ENCODE results near the gene BRF1. TPM values are rescaled to one million over a fixed set of nuclear protein-coding genes. Genes with fewer than 3 reads are reported as not detected.

BRF1 gene
- total and polyA plus RNA-seq, 2 donors from 2014 or later, result 19.3 to 34.1 TPM

DNA sequence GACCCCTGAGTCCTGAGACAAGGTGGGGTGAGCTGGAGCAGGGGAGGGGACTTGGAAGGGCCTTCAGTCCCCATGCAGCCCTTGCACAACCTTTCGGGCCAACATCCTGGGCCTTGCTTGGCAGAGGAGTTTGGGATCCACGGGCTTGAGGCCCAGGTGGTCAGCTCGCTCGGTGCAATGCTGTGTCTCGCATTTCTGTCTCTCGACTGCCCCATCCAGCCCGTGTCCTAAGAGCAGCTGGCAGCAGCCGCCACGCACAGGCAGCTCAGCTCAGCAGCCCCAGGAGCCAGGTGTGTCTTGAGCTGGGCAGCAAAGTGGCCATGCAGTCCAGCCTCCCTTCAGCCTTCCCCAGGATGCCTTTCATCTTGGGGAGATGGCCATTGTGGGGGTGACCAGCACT lies 24.5 kb upstream of the BRF1 start:
- Histone ChIP-seq H3K4me1 (ENCODE audit: control insufficient read depth in 2 of 3, insufficient read depth in 2 of 3, low read depth in 1 of 3, low read length in 3 of 3) (peaks cover 0 to 16% (median 6%) of the 10 kb centered on the region in 3 donors), H3K9ac (ENCODE audit: low read length in 3 of 3) (no peak overlapping the region), H3K4me3 (ENCODE audit: low read length in 3 of 3) (no peak overlapping the region), H3K36me3 (ENCODE audit: control insufficient read depth in 2 of 3, insufficient read depth in 3 of 3, low read length in 3 of 3) (no peaks in the 10 kb centered on the region), H3K27ac (ENCODE audit: low read depth in 2 of 2, low read length in 2 of 2) (no peak overlapping the region), H3K27me3 (ENCODE audit: control insufficient read depth, insufficient read depth, low read length) (no peaks in the 10 kb centered on the region), H3K9me3 (ENCODE audit: control insufficient read depth in 2 of 3, insufficient read depth in 1 of 3, low read length in 3 of 3) (no peaks in the 10 kb centered on the region)
- FAIRE-seq, result no peak
- intact Hi-C loops (cut with DNase I), result no loop called here
- TF ChIP-seq, protein P1, sequence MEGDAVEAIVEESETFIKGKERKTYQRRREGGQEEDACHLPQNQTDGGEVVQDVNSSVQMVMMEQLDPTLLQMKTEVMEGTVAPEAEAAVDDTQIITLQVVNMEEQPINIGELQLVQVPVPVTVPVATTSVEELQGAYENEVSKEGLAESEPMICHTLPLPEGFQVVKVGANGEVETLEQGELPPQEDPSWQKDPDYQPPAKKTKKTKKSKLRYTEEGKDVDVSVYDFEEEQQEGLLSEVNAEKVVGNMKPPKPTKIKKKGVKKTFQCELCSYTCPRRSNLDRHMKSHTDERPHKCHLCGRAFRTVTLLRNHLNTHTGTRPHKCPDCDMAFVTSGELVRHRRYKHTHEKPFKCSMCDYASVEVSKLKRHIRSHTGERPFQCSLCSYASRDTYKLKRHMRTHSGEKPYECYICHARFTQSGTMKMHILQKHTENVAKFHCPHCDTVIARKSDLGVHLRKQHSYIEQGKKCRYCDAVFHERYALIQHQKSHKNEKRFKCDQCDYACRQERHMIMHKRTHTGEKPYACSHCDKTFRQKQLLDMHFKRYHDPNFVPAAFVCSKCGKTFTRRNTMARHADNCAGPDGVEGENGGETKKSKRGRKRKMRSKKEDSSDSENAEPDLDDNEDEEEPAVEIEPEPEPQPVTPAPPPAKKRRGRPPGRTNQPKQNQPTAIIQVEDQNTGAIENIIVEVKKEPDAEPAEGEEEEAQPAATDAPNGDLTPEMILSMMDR (IDR thresholded peaks at IDR 0.05; ENCODE audit: borderline replicate concordance, extremely low read depth, insufficient read depth), result no peak
- DNase-seq, result peak in 1 of 5 donors; percentile 43

DNA sequence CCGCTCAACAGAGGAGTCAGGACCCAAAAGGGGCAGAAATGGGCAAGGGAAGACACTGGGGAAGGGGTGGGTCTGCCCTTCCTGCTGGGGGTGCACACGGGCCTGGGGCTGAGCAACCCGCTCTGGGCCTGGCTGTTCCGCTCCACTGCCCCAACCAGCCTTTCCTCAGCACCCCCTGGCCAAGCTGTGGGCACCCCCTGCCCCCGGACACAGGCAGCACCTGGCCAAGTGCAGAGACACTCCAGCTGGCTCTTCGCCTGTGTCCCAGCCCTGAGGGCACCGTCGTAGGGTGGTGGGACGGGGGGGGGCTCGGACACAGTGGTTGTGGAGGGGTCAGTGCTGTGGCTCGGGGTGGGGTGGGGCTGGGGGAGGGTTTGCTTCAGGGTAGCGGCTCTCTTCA lies 24.1 kb upstream of the BRF1 start:
- peaks cover 0 to 12% (median 6%) of the 10 kb centered on the region in 3 donors for H3K4me1 ChIP-seq (ENCODE audit: control insufficient read depth in 2 of 3, insufficient read depth in 2 of 3, low read depth in 1 of 3, low read length in 3 of 3)
- no peak overlapping the region for H3K9ac ChIP-seq (ENCODE audit: low read length in 3 of 3)
- DNase-seq (no peak), FAIRE-seq (no peak)
- H3K4me3 ChIP-seq (ENCODE audit: low read length in 3 of 3), result no peak overlapping the region
- H3K9me3 ChIP-seq (ENCODE audit: control insufficient read depth in 2 of 3, insufficient read depth in 1 of 3, low read length in 3 of 3), result no peaks in the 10 kb centered on the region
- H3K27me3 ChIP-seq (ENCODE audit: control insufficient read depth, insufficient read depth, low read length), result no peaks in the 10 kb centered on the region
- H3K36me3 ChIP-seq (ENCODE audit: control insufficient read depth in 2 of 3, insufficient read depth in 3 of 3, low read length in 3 of 3), result no peaks in the 10 kb centered on the region
- no peak overlapping the region for H3K27ac ChIP-seq (ENCODE audit: low read depth in 2 of 2, low read length in 2 of 2)
- TF ChIP-seq, protein P1 (IDR thresholded peaks at IDR 0.05; ENCODE audit: borderline replicate concordance, extremely low read depth, insufficient read depth), result no peak
- intact Hi-C loops (cut with DNase I), result no loop called here

DNA sequence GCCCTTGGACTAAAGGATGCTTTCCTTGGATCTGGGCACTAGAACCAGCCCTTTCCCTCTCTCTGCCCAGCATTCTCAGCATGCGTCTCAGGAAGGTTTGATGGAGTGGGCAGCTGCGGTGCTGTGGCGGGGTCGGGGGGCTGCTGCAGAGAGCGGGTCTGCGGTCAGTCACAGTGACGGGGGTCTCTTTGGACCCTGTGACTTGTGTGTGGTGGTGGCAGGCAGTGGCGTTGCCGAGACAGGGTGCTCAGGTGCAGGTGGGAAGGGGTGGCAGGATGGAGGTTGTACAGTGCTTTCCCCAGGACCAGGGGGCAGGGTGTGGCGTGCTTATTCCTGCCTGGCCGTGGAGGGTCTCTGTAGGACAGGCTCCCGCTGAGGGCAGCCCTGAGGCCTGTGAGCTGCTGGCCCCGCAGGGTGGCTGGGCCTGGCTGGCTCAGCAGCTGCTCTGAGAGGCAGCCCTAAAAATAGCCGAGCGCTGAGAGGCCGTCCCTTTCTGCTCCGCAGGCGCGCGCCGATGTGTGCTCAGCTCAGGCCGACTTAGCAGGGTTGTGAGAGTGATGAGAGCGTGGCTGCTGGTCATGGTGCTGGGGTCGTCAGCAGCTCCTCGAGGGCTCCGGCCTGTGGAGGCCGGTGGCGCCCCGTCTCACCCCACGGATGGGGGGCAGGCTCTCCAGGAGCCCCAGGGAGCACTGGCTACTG lies 23.4 kb upstream of the BRF1 start:
- Histone ChIP-seq H3K4me1 (ENCODE audit: control insufficient read depth in 2 of 3, insufficient read depth in 2 of 3, low read depth in 1 of 3, low read length in 3 of 3) (peaks cover 0 to 9% (median 6%) of the 10 kb centered on the region in 3 donors), H3K9ac (ENCODE audit: low read length in 3 of 3) (no peak overlapping the region), H3K27ac (ENCODE audit: low read depth in 2 of 2, low read length in 2 of 2) (no peak overlapping the region), H3K36me3 (ENCODE audit: control insufficient read depth in 2 of 3, insufficient read depth in 3 of 3, low read length in 3 of 3) (no peaks in the 10 kb centered on the region), H3K27me3 (ENCODE audit: control insufficient read depth, insufficient read depth, low read length) (no peaks in the 10 kb centered on the region), H3K9me3 (ENCODE audit: control insufficient read depth in 2 of 3, insufficient read depth in 1 of 3, low read length in 3 of 3) (no peaks in the 10 kb centered on the region), H3K4me3 (ENCODE audit: low read length in 3 of 3) (no peak overlapping the region)
- FAIRE-seq, result no peak
- intact Hi-C loops (cut with DNase I), result no loop called here
- DNase-seq, result peak in 1 of 5 donors; percentile 44
- TF ChIP-seq, protein P1 (IDR thresholded peaks at IDR 0.05; ENCODE audit: borderline replicate concordance, extremely low read depth, insufficient read depth), result no peak

Measured in kidney (tissue), 14 donors.